LoVo (cell line): ENCODE data around the gene MTG1.
A peak's percentile ranks its signal among the peaks of the same experiment; 100 is the strongest.
"Not testable (repeated sequence)": the region's sequence is repeated elsewhere in the genome, so short reads cannot be mapped to it uniquely, and the experiment has no call there.

ENCODE experiments used
- DNase-seq: peaks from one replicate; pipeline ENCODE4 v3.0.0-alpha.2; 2016; ENCODE audit warnings: low spot score

The MTG1 gene

GRCh38 chr10:133358925-133359310 lies 35.0 kb upstream of the MTG1 start:
- DNase-seq: no peak

- DNase-seq: peak; percentile 70
Measured at GRCh38 chr10:133359554-133359971, 34.4 kb upstream of the MTG1 start.

- DNase-seq: no peak
Measured at GRCh38 chr10:133359972-133360610, 33.9 kb upstream of the MTG1 start.

GRCh38 chr10:133361227-133361626 lies 32.7 kb upstream of the MTG1 start:
- DNase-seq: no peak

- no peak for DNase-seq
Measured at GRCh38 chr10:133361773-133362441, 32.0 kb upstream of the MTG1 start.

GRCh38 chr10:133362846-133363245 lies 31.1 kb upstream of the MTG1 start:
- DNase-seq: no peak

GRCh38 chr10:133364645-133365431 lies 29.1 kb upstream of the MTG1 start:
- no peak for DNase-seq

GRCh38 chr10:133365461-133366129 lies 28.4 kb upstream of the MTG1 start:
- no peak for DNase-seq

- DNase-seq: no peak
Measured at GRCh38 chr10:133366130-133366478, 27.9 kb upstream of the MTG1 start.

GRCh38 chr10:133366751-133367150 lies 27.2 kb upstream of the MTG1 start:
- DNase-seq: no peak

GRCh38 chr10:133367461-133367860 lies 26.5 kb upstream of the MTG1 start:
- DNase-seq: not testable (repeated sequence)

- no peak for DNase-seq
Measured at GRCh38 chr10:133368153-133368552, 25.8 kb upstream of the MTG1 start.

GRCh38 chr10:133370030-133370786 lies 23.7 kb upstream of the MTG1 start:
- DNase-seq: no peak

- DNase-seq: no peak
Measured at GRCh38 chr10:133372507-133372906, 21.4 kb upstream of the MTG1 start.

GRCh38 chr10:133373174-133374090 lies 20.5 kb upstream of the MTG1 start, which contains the start of gene ECHS1:
TSS of gene ECHS1 (minus strand) at chr10:133373354. CDS start at chr10:133373333, 21 bp downstream.
- DNase-seq: peak; percentile 94

- no peak for DNase-seq
Measured at GRCh38 chr10:133375357-133376115, 18.4 kb upstream of the MTG1 start.

- DNase-seq: not testable (repeated sequence)
Measured at GRCh38 chr10:133376183-133376582, 17.8 kb upstream of the MTG1 start.

- no peak for DNase-seq
Measured at GRCh38 chr10:133377025-133377817, 16.7 kb upstream of the MTG1 start.

- DNase-seq: no peak
Measured at GRCh38 chr10:133377818-133378250, 16.1 kb upstream of the MTG1 start.
